Stimulated activated CD4-positive, alpha-beta T cell treated with anti-CD3 and anti-CD28 coated beads, Interleukin-4, amount 100 ng/mL, for 1 hour (primary cell): ENCODE measurements around the gene PI4K2B.
"Not testable (repeated sequence)": the region's sequence is repeated elsewhere in the genome, so short reads cannot be mapped to it uniquely, and the experiment has no call there.

Source experiments
- DNase-seq: peaks from one replicate; pipeline ENCODE4 v3.0.0-alpha.2; 2020

PI4K2B gene

DNA sequence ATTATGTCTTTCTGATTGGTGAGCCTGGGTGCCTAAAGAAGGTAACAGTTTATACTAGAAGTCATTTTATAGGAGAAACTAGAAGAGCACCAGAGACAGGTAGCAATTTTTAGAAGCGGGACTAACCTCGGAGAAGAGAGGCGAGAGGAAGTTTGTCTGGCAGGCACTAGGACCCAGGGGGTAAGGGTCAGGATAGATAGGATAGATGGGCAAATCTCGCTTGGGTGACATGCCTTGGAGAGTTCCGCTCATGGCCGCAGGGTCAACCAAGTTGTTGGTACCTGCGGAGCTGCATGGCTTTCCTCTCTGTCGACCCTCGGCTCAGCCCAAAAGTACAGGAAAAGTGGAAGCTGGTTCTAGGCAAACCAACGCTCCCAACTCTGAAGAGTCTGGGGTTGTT is 11.3 kb downstream of the PI4K2B start:
- no peak for DNase-seq

DNA sequence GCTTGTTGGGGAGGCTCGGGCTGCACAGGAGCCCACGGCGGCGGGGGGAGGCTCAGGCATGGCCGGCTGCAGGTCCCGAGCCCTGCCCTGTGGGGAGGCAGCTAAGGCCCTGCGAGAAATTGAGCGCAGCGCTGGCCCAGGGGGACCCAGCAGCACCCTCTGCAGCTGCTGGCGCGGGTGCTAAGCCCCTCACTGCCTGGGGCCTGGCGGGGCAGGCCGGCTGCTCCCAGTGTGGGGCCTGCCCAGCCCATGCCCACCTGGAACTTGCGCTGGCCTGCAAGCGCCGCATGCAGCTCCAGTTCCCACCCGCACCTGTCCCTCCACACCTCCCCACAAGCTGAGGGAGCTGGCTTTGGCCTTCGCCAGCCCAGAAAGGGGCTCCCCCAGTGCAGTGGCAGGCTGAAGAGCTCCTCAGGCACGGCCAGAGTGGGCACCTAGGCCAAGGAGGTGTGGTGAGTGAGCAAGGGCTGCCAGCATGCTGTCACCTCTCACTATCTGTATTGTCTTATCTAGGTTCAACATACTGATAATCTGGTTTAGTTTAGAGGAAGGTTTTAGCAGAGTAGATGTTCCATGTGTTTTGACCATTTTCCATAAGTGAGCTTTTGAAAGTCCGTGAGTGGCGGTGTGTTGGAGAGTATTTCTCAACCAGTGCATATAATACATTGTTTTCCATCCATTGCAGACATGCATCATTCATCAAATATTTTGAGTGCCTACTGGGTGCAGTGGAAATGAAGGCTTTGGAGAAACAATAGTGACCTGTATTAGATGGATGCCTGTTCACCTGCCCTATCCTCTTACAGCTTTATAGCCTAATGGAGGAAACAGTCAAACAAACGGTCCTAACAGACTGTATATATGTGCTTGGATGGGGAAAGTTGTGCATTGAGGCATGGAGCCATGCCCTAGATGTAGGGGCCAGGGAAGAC is 13.1 kb downstream of the PI4K2B start:
- DNase-seq: no peak

DNA sequence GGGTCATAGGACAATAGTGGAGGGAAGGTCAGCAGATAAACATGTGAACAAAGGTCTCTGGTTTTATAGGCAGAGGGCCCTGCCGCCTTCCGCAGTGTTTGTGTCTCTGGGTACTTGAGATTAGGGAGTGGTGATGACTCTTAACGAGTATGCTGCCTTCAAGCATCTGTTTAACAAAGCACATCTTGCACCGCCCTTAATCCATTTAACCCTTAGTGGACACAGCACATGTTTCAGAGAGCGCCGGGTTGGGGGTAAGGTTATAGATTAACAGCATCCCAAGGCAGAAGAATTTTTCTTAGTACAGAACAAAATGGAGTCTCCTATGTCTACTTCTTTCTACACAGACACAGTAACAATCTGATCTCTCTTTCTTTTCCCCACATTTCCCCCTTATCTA is 15.0 kb downstream of the PI4K2B start:
- DNase-seq: not testable (repeated sequence)

DNA sequence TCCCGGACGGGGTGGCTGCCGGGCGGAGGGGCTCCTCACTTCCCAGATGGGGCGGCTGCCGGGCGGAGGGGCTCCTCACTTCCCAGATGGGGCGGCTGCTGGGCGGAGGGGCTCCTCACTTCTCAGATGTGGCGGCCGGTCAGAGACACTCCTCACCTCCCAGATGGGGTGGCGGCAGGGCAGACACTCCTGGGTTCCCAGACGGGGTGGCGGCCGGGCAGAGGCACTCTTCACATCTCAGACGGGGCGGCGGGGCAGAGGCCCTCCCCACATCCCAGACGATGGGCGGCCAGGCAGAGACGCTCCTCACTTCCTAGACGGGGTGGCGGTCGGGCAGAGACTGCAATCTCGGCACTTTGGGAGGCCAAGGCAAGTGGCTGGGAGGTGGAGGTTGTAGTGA is 15.7 kb downstream of the PI4K2B start:
- DNase-seq: not testable (repeated sequence)

DNA sequence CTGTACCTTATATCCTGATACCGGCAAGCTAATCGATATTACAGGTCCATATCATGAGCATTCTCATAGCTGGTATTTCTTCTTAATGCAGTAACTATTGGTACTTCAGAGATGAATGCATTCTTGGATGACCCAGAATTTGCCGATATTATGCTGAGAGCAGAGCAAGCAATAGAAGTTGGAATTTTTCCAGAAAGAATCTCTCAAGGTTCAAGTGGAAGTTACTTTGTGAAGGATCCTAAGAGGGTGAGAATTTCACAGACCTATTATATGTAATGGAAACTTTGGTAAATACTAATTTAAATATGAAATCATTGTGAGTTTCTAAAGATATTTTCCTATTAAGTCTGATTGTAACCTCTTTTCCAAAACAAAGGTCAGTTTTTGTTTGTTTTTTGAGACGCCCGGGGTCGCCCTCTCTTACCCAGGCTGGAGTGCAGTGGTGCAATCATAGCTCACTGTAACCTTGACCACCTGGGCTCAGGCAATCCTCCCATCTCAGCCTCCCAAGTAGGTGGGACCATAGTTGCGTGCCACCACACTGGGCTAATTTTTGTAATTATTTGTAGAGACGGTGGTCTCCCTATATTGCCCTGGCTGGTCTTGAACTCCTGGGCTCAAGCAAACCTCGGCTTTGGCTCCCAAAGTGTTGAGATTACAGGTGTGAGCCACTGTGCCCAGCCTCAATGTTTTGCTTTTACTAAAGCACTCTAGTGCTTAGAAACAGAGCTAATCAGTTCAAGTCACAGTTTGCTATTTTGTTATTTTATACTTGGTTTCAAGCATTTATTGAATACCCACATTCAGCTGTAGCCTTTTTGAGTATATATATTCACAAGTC is 18.6 kb downstream of the PI4K2B start:
- DNase-seq: no peak

DNA sequence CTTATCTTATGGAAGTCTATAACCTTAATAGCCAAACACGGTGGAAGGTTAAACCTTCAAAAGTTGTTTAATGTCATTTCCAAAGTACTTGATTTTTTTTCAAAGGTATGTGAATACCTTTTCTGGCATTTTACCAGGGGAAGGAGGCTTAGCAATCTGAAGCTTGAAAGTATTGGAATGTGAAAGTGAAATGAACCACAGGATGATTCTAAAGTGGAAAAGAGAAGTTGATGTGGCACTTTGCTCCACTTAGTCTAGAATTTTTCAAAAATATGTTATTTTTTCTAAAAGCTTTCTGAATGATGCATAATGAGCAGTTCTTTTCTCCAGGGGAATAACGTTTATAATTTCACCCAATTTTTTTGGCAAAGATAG is 19.2 kb downstream of the PI4K2B start:
- DNase-seq: no peak

DNA sequence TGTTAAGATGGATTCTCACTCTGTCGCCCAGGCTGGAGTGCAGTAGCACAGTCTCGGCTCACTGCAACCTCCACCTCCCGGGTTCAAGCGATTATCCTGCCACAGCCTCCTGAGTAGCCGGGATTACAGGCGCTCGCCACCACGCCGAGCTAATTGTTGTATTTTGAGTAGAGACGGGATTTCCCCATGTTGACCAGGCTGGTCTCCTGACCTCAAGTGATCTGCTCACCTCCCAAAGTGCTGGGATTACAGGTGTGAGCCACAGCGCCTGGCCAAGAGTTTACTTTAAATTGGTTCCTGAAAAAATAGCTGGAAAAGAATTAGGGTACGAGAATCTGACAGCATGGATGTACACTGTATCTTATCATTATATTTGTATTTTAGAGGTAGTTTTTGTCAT is 20.0 kb downstream of the PI4K2B start:
- not testable (repeated sequence) for DNase-seq

DNA sequence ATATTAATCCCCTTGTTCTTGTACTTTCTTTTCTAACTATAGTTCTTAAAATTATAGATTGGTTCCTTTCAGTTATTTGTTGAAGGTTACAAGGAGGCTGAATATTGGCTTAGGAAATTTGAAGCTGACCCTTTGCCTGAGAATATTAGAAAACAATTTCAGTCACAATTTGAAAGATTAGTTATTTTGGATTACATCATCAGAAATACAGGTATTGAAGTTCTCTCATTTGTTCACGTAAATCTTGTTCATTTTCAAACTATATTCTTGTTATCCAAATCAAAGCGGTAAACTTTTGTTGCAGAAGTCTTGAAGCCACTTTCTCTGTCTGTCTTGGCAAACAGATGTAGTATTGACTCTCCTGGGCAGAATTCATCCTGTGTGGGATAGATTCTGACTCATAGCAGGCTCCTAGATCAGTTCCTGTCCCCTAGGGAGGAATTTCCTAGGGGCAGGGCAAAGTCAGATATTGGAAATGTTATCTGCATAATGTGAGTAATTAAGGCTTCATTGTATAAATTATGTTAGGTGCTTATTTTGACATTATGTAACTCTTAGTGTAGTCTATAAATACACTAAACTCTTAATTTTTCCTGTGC is 25.2 kb downstream of the PI4K2B start:
- DNase-seq: no peak

DNA sequence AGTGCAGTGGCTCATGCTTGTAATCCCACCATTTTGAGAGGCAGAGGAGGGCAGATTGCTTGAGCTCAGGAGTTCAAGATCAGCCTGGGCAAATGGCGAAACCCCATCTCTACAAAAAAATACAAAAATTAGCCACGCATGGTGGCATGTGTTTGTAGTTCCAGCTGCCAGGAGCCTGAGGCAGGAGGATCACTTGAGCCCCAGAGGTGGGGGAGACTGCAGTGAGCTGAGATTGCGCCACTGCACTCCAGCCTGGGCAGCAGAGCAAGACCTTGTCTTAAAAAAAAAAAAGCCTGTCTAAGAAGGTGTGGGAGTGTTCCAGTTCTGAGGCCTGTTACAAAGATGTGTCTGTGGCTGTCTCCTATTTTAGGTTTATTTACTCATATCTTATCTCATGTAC is 38.0 kb downstream of the PI4K2B start:
- no peak for DNase-seq

DNA sequence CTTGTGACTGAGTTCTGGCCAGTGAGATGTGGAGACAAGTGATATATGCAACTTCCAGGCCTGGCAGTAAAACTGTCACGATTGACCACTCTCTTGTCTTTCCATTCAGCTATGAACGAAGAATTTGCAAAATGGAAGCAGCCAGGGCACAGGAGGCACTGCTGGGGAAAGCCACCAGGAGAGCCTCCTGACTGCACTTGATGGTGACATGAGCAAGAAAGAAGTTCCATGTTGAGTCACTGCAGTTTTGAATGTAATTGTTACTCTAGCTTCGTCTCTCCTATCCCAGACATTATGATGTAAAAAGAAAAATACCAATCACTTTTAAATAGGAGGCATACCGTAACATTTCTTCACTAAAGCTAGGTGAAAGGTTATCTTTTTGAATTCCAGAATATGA is 46.4 kb downstream of the PI4K2B start:
- no peak for DNase-seq

DNA sequence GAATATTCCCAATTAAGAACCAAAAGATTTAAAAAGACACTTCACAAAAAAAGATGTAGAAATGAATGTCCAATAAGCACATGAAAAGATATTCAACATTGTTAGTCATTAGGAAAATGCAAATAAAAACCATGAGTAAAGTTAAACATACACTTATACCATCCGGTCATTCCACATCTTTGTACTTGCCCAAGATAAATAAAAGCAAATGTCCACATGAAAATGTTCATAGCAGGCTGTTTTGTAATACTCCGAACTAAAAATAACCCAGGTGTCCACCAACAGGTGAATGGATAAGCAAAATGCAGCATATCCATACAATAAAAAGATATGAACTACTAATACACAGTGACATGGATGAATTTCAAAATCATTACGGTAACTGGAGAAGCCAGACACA is 50.1 kb downstream of the PI4K2B start:
- DNase-seq: no peak

DNA sequence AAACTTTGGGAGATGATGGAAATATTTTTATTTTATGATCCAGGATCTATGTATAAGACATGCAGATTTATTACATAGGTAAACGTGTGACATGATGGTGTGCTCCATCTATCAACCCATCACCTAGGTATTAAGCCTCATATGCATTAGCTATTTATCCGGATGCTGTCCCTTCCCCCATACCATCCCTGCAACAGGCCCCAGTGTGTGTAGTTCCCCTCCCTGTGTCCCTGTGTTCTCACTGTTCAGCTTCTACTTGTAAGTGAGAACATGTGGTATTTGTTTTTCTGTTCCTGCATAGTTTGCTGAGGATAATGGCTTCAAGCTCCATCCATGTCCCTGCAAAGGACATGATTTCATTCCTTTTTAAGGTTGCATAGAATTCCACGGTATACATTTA is 50.6 kb downstream of the PI4K2B start:
- DNase-seq: no peak

DNA sequence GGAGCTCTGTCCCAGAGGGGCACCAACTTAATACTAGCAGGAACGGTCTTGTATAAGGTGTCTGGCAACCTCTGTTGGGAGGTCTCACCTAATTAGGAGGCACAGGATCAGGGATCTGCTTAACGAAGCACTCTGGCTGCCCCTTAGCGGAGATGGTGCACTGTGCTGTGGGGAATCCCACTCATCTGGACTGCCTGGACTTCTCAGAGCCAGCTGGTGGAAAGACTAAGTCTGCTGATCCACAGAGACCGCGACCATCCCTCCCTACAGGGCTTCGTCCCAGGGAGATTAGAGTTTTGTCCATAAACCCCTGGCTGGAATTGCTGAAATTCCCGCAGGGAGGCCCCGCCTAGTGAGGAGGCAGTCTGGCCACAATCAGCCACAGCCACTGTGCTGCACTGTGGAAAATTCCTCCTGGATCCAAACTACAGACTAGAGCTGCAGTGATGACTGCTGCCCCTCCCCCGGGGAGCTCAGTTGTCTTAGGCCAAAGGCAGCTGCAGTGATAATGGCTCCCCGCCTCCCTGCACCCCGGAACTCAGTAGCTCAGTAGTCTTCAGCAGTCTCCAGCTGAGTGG is 56.7 kb downstream of the PI4K2B start:
- no peak for DNase-seq

DNA sequence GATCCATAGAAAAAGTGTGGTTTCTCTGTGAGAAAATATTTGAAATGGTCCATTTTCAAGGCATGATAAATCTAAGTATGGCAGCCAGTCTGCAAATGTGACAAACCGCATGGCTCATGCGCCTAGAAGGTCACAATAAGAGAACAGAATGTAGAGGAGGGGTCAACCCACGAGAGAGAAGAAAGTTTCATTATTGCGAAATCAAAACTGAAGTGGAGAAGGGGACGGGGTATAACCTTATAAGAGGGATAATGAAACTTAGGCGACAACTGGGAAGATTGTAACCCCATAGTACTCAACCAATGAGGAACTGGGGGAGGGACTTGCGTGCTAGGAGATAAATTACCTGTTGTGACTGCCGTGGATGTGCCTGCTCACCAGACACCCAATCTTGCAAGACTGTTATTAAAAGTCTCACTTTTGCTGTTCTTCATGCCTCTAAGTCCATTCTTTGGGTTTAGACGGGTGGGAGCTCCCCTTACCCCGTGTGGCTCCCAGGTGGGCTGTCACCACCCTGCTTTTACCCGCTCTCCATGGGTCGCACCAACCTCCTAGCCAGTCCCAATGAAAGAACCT is 57.4 kb downstream of the PI4K2B start:
- DNase-seq: no peak

DNA sequence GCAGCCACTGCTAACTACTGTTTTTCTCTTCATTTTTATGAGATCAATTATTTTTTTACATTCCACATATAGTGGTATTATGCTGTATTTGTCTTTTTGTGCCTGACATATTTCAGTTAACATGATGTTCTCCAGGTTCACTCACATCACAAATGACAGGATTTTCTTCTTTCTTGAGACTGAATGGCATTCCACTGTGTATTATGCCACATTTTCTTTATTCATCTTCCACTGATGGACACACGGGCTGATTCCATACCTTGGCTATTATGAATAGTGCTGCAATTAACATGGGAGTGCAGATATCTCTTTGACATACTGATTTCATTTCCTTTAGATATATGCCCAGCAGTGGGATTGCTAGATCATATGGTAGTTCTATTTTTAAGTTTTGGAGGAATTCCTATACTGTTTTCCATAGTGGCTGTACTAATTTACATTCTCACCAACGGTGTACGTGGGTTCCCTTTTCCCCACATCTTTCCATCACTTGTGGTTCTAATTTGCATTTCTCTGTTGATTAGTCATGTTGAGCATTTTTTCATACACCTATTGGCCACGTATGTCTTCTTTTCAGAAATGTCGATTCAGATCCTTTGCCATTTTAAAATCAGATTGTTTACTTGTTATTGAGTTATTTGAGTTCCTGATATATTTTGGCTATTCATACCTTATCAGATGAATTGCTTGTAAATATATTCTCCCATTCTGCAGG is 63.9 kb downstream of the PI4K2B start:
- no peak for DNase-seq

DNA sequence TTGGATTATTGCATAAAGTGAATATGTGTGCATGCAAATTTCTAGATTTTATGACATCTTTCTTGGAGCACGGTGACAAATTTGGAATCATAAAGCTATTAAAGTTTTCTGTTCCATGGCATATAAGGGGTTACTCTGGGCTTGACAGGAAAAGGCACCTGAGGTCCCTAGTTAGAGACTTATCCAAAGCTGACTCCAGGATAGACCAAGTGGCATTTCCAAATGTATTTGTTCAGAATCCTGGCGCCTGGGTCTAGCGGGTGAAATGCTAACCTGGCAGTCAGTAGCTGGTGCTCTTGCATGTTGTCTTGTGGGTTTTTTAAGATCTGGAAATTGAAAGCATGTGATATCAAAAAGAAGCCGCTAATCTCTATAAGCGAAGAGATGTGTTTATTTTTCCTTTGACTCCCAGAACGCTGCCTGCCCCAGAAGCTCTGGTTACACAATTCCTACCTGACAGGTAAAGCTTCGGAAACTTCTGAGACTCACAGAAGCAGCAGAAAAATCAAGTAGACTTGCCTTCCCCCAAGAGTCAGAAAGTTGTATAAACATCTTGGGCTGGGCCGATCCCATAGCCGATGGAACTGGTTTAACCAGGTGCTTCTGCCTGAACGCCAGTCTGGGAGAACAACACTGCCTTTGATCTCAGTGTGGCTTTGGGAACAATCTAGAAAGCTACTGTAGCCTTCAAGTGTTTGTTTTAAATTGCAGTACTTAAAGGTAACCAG is 65.8 kb downstream of the PI4K2B start:
- DNase-seq: no peak

DNA sequence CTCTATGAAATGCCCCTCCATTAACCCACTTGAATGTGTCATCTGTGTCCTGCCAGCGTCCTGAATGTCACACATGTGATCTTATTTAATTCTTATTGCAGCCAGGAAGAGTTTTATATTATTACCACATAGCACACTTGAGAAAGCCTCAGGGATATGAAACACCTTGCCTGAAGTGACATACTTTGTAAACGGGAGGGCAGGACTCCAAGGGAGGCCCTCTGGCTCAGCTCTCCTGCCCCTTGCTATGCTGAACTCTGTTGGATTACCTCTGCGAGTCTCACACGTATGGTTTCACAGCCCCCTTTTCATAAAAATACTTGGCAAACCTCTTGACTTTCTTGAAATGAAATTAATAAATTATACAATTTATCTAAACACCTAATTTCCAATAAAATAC is 67.6 kb downstream of the PI4K2B start:
- no peak for DNase-seq

DNA sequence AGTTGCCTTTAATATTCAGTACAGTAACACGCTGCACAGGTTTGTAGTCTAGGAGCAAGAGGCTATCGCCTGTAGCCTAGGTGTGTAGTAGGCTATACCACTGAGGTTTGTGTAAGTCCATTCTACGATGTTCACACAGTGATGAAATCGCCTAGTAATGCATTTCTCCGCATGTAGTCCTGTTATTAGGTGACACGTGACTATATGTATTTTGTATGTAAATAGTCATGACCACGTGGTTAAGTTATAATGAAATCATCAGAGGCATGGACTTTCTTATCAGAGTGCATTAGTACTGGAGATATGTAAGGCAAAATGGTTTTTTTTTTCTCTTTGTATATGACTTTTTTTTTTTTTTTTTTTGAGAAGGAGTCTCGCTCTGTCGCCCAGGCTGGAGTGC is 68.8 kb downstream of the PI4K2B start:
- DNase-seq: no peak

DNA sequence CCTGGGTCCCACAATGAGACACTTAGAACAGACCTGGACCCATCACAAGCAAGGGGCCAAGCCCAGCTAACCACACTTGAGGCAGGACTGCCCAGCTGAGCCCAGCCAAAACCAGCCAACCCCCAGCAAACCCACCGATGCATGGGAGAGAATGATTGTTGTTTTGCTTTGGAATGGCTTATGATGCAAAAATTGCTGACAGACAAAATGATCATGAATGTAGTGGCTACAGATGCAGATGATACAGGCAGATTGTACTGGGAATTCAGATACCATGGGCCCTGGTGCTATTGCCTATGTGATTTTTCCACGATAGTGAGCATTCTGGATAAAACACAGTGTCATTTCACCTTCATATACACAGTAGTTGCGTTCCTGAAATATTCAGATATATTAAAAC is 69.7 kb downstream of the PI4K2B start:
- DNase-seq: no peak

DNA sequence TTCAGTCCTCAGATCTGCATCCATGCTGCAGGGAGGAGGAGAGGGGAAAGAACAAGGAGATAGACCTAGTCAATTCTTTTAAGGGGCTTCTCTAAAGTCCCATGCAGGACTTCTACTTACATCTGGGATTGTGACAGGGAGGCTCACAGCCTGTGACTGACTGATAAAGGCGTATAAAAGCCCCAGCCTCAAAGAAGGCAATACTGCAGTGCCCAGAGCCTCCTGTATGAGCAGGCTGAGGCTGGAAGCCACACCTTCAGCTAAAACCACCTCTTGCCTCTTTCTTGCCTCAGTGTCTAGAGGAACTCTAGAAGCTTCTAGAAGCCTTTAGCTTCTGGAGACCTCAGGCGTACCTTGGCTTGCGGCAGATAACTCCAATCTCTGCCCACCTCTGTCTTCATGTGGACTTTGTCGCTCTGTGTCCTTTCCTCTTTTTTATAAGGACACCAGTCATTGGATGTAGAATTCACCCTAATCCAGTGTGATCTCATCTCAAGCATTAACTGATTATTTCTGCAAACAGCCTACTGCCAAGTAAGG is 72.8 kb downstream of the PI4K2B start:
- no peak for DNase-seq

DNA sequence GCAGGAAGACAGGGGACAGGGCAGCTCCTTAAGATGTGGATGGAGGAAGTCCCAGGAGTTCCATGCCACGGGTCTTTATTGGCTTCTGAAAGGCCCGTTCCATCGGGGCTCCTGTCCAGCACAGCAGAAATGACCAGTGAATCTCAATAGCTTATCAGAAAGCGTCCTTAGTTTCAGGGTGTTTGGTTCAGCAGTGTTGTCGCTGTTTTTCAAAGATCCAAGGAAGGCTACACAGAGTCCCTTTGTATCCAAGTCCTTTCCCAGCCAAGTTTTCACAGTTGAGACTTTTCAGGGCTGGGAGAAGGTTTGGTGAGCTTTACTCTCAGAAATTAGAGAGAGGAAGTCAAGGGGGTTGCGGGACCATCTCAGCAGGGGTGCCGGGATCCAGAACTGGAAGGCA is 73.8 kb downstream of the PI4K2B start:
- no peak for DNase-seq
